GM12891 (cell line): Measurements from ENCODE around the gene LRRC30.

Experiments
- PAX5 ChIP-seq: IDR thresholded peaks from 2 replicates; pipeline ENCODE4 v1.6.1; 2011; ENCODE audit warnings: low read length, moderate library complexity, mild to moderate bottlenecking; ENCODE audit not compliant: insufficient read depth, severe bottlenecking
- POLR2A ChIP-seq: IDR thresholded peaks from 2 replicates; pipeline ENCODE4 v1.6.1; 2011; ENCODE audit warnings: low read depth, low read length, control low read depth
- POLR2AphosphoS5 ChIP-seq: IDR thresholded peaks from 2 replicates; pipeline ENCODE4 v1.6.1; 2011; ENCODE audit warnings: low read depth, low read length, control low read depth
- POU2F2 ChIP-seq: IDR thresholded peaks from 2 replicates; pipeline ENCODE4 v1.6.1; 2011; ENCODE audit warnings: low read depth, mild to moderate bottlenecking, control low read depth, low read length, moderate library complexity
- SPI1 ChIP-seq: IDR thresholded peaks from 2 replicates; pipeline ENCODE4 v1.6.1; 2011; ENCODE audit warnings: low read depth, low read length, control low read depth
- TAF1 ChIP-seq: IDR thresholded peaks from 2 replicates; pipeline ENCODE4 v1.6.1; 2011; ENCODE audit warnings: low read depth, low read length, control low read depth

DNA sequence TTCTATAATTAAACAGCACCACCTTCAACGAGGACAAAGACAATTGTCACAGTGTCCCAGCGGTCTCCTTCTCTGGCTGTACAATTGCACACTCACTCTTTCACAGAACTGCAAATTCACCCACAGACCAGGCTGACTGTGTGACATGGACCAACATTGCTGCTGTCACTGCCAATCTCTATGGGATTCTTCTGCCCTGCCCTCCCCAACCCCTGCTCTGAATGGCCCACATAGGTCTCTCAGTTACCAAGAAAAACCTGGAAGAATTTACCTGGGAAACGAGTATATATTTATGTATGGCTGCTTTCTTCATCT lies 26.5 kb downstream of the LRRC30 start:
- TF ChIP-seq POLR2A (no peak), SPI1 (no peak), POLR2AphosphoS5 (no peak), TAF1 (no peak), POU2F2 (no peak), PAX5 (no peak)
